ENCODE data around the gene STEAP3. TPM values are rescaled to one million over a fixed set of nuclear protein-coding genes. Genes with fewer than 3 reads are reported as not detected.

Gene STEAP3
- total RNA-seq, 1 donor from 2014 or later = 0.55 TPM

- H3K36me3 Mint-ChIP-seq (ENCODE audit: low read depth) = no peaks in the 10 kb centered on the region
- DNase-seq (ENCODE audit: low spot score) = no peak
- H3K9me3 Mint-ChIP-seq = no peaks in the 10 kb centered on the region
- H3K27me3 Mint-ChIP-seq (ENCODE audit: low read depth) = no peaks in the 10 kb centered on the region
- intact Hi-C loops (cut with micrococcal nuclease) = no loop called here
- H3K27ac Mint-ChIP-seq = no peak overlapping the region
- no peaks in the 10 kb centered on the region for H3K4me1 Mint-ChIP-seq (ENCODE audit: low read depth)
- H3K4me3 Mint-ChIP-seq (ENCODE audit: low read depth) = no peak overlapping the region
Measured at GRCh38 chr2:119292226-119292625, 68.6 kb downstream of the STEAP3 start.

GRCh38 chr2:119293254-119293653 is 69.6 kb downstream of the STEAP3 start:
- intact Hi-C loops (cut with micrococcal nuclease) = no loop called here
- no peaks in the 10 kb centered on the region for H3K4me1 Mint-ChIP-seq (ENCODE audit: low read depth)
- H3K9me3 Mint-ChIP-seq = no peaks in the 10 kb centered on the region
- no peak overlapping the region for H3K27ac Mint-ChIP-seq
- no peaks in the 10 kb centered on the region for H3K27me3 Mint-ChIP-seq (ENCODE audit: low read depth)
- H3K36me3 Mint-ChIP-seq (ENCODE audit: low read depth) = no peaks in the 10 kb centered on the region
- no peak for DNase-seq (ENCODE audit: low spot score)
- no peak overlapping the region for H3K4me3 Mint-ChIP-seq (ENCODE audit: low read depth)

DNA sequence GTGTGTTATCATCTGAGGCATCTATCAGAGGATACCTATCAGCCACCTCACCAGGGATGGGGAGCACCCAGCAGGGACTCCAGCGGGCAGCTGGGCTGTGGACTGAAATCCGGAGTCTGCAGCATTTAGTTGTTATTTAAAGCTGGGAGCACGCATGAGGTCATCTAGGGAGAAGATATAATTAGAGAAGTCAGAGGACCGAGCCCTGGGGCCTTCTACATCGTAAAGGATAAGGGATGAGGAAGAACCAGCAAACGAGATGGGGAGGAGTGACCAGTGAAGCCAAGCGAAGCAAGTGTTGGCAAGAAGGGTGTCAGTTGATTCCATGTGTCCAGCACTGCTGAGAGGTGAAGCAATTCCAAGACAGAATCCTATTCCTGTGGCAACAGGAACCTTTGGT is 70.3 kb downstream of the STEAP3 start:
- Mint-ChIP-seq H3K27me3 (ENCODE audit: low read depth) (no peaks in the 10 kb centered on the region), H3K9me3 (no peaks in the 10 kb centered on the region), H3K4me1 (ENCODE audit: low read depth) (no peaks in the 10 kb centered on the region), H3K36me3 (ENCODE audit: low read depth) (no peaks in the 10 kb centered on the region), H3K4me3 (ENCODE audit: low read depth) (no peak overlapping the region), H3K27ac (no peak overlapping the region)
- DNase-seq (ENCODE audit: low spot score) = no peak
- intact Hi-C loops (cut with micrococcal nuclease) = no loop called here

DNA sequence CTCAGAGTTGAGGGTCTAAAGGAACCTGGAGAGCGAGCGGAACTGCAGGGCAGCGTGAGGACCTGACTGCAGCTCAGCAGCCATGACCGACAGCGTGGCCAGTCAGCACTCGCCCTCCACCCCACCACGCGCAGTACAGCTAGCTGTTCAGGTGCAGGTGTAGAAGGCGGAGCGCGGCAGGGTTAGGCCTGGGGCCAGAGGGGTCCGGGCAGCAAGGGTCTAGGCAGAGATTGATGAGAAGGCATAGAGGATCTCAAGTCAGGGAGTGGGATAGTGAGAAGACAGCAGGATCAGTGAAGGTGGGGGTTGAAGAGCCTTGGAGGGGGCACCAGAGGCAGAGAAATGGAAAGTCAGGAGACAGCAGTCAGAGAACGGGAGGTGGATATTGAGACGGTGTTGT is 71.0 kb downstream of the STEAP3 start:
- Mint-ChIP-seq H3K4me1 (ENCODE audit: low read depth) (no peaks in the 10 kb centered on the region), H3K36me3 (ENCODE audit: low read depth) (no peaks in the 10 kb centered on the region), H3K9me3 (no peaks in the 10 kb centered on the region), H3K27ac (no peak overlapping the region), H3K27me3 (ENCODE audit: low read depth) (no peaks in the 10 kb centered on the region), H3K4me3 (ENCODE audit: low read depth) (no peak overlapping the region)
- intact Hi-C loops (cut with micrococcal nuclease) = no loop called here
- DNase-seq (ENCODE audit: low spot score) = no peak

DNA sequence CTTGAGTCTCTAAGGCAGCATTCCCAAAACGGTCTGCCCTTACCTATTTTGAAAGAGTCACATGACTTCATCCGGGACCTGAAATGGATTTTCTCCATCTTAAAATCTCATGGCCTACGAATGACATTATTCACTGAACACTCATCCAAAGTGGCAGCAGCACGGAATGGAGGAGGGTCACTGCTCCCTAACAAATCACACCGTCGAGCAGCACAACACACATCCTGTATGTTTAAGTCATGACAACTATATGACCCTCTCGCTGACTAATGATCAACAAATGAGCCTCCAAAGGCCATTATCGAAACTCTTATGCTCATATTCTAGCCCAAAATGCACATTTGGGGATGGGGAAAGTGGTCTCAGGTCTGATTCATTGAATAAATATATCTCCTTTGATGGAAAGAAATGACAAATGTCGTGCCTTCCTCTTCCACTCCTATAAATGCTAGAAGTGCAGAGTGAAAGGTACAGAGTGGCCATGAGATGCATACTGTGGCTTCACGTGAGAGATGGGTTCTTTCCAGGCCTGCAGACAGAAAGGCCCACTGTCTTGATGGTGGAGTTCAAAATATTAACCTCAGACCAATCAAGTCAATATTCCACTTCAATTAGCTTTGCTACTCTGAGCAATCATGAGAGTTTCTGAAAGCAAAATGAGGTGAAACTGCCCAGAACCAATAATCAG is 72.2 kb downstream of the STEAP3 start:
- Mint-ChIP-seq H3K4me1 (ENCODE audit: low read depth) (no peaks in the 10 kb centered on the region), H3K36me3 (ENCODE audit: low read depth) (no peaks in the 10 kb centered on the region), H3K9me3 (no peaks in the 10 kb centered on the region), H3K27ac (no peak overlapping the region), H3K27me3 (ENCODE audit: low read depth) (no peaks in the 10 kb centered on the region), H3K4me3 (ENCODE audit: low read depth) (no peak overlapping the region)
- intact Hi-C loops (cut with micrococcal nuclease) = no loop called here
- DNase-seq (ENCODE audit: low spot score) = no peak

GRCh38 chr2:119301413-119301812 is 77.8 kb downstream of the STEAP3 start:
- H3K27ac Mint-ChIP-seq = no peak overlapping the region
- no peaks in the 10 kb centered on the region for H3K36me3 Mint-ChIP-seq (ENCODE audit: low read depth)
- no peaks in the 10 kb centered on the region for H3K9me3 Mint-ChIP-seq
- peaks cover 2% of the 10 kb centered on the region for H3K27me3 Mint-ChIP-seq (ENCODE audit: low read depth)
- intact Hi-C loops (cut with micrococcal nuclease) = no loop called here
- no peak for DNase-seq (ENCODE audit: low spot score)
- no peaks in the 10 kb centered on the region for H3K4me1 Mint-ChIP-seq (ENCODE audit: low read depth)
- H3K4me3 Mint-ChIP-seq (ENCODE audit: low read depth) = no peak overlapping the region

DNA sequence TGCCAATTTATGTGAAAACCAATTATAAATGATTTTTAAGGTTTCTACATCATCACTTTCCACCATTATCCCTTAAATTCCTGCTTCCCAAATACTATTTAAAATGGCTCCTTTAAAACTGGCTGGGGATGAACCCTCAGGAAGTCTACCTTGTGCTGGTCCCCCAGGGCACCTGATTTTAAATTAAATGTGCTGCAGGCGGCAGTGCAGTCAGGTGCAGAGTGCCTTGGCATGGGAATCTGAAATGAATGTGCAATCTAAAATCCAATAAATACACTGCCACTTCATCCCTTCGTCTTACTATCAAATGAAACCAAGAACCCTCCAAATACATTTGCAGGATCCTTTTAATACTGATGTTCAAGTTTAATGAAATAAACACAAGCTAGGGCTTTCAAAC is 81.2 kb downstream of the STEAP3 start:
- intact Hi-C loops (cut with micrococcal nuclease) = no loop called here
- no peaks in the 10 kb centered on the region for H3K9me3 Mint-ChIP-seq
- H3K4me3 Mint-ChIP-seq (ENCODE audit: low read depth) = no peak overlapping the region
- H3K4me1 Mint-ChIP-seq (ENCODE audit: low read depth) = no peaks in the 10 kb centered on the region
- H3K36me3 Mint-ChIP-seq (ENCODE audit: low read depth) = no peaks in the 10 kb centered on the region
- peaks cover 2% of the 10 kb centered on the region for H3K27me3 Mint-ChIP-seq (ENCODE audit: low read depth)
- no peak for DNase-seq (ENCODE audit: low spot score)
- no peak overlapping the region for H3K27ac Mint-ChIP-seq

DNA sequence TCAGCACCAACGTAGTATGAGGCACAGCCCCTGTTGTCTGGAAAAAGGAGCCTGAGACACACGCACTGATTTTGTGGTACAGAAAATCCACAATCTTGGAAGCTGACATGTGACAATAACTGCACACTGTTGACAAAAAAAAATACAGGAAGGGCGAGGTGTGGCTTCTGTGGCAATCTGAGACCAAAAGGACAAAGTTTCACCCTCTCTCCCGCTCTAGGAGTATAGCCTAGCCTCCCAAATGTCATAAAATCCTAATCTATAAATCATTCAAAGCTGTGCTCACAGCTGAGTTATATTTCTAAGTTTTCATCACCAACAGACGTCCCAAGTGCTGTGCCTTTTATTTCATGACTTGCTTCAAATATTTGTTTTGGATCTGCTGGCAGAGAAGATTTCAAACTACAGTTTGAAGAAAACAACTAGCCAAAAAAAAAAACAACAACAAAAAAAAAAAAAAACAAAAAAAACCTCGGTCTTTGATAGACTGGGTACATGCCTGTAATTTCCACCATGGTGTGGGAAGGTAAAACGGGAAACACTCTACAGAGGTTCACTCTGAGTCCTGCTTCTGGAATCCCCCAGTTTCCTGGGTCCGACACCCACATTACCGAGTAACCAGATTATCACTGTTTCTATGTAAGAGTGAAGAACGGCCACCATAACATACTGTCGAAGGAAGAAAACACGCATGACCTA is 82.0 kb downstream of the STEAP3 start:
- H3K4me3 Mint-ChIP-seq (ENCODE audit: low read depth) = no peak overlapping the region
- peaks cover 2% of the 10 kb centered on the region for H3K27me3 Mint-ChIP-seq (ENCODE audit: low read depth)
- H3K27ac Mint-ChIP-seq = no peak overlapping the region
- no peaks in the 10 kb centered on the region for H3K9me3 Mint-ChIP-seq
- no peak for DNase-seq (ENCODE audit: low spot score)
- H3K4me1 Mint-ChIP-seq (ENCODE audit: low read depth) = no peaks in the 10 kb centered on the region
- no peaks in the 10 kb centered on the region for H3K36me3 Mint-ChIP-seq (ENCODE audit: low read depth)
- intact Hi-C loops (cut with micrococcal nuclease) = no loop called here

GRCh38 chr2:119306196-119306590 is 82.6 kb downstream of the STEAP3 start:
- Mint-ChIP-seq H3K4me1 (ENCODE audit: low read depth) (no peaks in the 10 kb centered on the region), H3K9me3 (no peaks in the 10 kb centered on the region), H3K27me3 (ENCODE audit: low read depth) (peaks cover 2% of the 10 kb centered on the region), H3K27ac (no peak overlapping the region), H3K36me3 (ENCODE audit: low read depth) (no peaks in the 10 kb centered on the region), H3K4me3 (ENCODE audit: low read depth) (no peak overlapping the region)
- intact Hi-C loops (cut with micrococcal nuclease) = no loop called here
- no peak for DNase-seq (ENCODE audit: low spot score)

GRCh38 chr2:119307419-119308140 is 83.9 kb downstream of the STEAP3 start:
- Mint-ChIP-seq H3K36me3 (ENCODE audit: low read depth) (no peaks in the 10 kb centered on the region), H3K4me3 (ENCODE audit: low read depth) (no peak overlapping the region), H3K4me1 (ENCODE audit: low read depth) (no peaks in the 10 kb centered on the region), H3K9me3 (no peaks in the 10 kb centered on the region), H3K27me3 (ENCODE audit: low read depth) (peaks cover 2% of the 10 kb centered on the region), H3K27ac (no peak overlapping the region)
- intact Hi-C loops (cut with micrococcal nuclease) = no loop called here
- DNase-seq (ENCODE audit: low spot score) = no peak

DNA sequence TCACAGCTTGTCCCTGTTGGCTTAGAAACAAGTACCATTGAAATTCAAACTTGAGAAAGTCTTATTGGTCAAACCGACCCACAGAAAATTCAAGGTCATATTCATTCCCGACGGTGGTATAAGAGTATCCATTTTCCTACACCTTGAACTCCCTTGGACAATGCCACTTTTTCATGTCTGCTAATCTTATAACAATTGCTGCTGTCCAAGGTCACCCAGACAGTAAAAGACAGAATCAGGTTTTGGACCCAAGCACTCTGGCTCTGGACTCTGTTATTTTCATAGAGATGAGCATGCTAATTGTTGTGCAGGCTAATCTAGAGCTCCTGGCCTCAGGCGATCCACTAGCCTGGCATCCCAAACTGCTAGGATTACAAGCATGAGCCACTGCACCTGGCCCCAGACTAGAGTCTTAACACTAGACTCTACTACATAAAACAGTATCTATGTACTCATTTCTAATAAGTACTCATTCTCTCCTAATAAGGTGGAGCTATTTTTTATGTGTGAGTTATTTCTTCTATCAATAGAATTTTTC is 85.2 kb downstream of the STEAP3 start:
- Mint-ChIP-seq H3K27ac (no peak overlapping the region), H3K4me1 (ENCODE audit: low read depth) (no peaks in the 10 kb centered on the region), H3K36me3 (ENCODE audit: low read depth) (no peaks in the 10 kb centered on the region), H3K27me3 (ENCODE audit: low read depth) (no peaks in the 10 kb centered on the region), H3K4me3 (ENCODE audit: low read depth) (no peak overlapping the region), H3K9me3 (no peaks in the 10 kb centered on the region)
- DNase-seq (ENCODE audit: low spot score) = no peak
- intact Hi-C loops (cut with micrococcal nuclease) = no loop called here

- intact Hi-C loops (cut with micrococcal nuclease) = no loop called here
Measured at GRCh38 chr2:119311371-119311770, 87.7 kb downstream of the STEAP3 start.

GRCh38 chr2:119311831-119312230 is 88.2 kb downstream of the STEAP3 start:
- Mint-ChIP-seq H3K27me3 (ENCODE audit: low read depth) (no peaks in the 10 kb centered on the region), H3K36me3 (ENCODE audit: low read depth) (no peaks in the 10 kb centered on the region), H3K4me1 (ENCODE audit: low read depth) (no peaks in the 10 kb centered on the region), H3K4me3 (ENCODE audit: low read depth) (no peak overlapping the region), H3K9me3 (no peaks in the 10 kb centered on the region), H3K27ac (no peak overlapping the region)
- intact Hi-C loops (cut with micrococcal nuclease) = no loop called here
- no peak for DNase-seq (ENCODE audit: low spot score)

More at GRCh38 chr2:119311371-119311770, 87.7 kb downstream of the STEAP3 start:
- Mint-ChIP-seq H3K27ac (no peak overlapping the region), H3K4me1 (ENCODE audit: low read depth) (no peaks in the 10 kb centered on the region), H3K4me3 (ENCODE audit: low read depth) (no peak overlapping the region), H3K36me3 (ENCODE audit: low read depth) (no peaks in the 10 kb centered on the region), H3K27me3 (ENCODE audit: low read depth) (no peaks in the 10 kb centered on the region), H3K9me3 (no peaks in the 10 kb centered on the region)
- DNase-seq (ENCODE audit: low spot score) = no peak

Measured in activated T-helper 2 cell treated with anti-CD3 and anti-CD28 coated beads, Interferon-gamma antibody, Interleukin-2, Interleukin-4, amounts not matched to agents 10 μg/mL and 5 μg/mL and 100 μg/mL, durations not matched to agents 14 hours and 24 hours and 36 hours (primary cell).